Dedifferentiated amniotic fluid mesenchymal stem cell (primary cell): ENCODE measurements around the gene SEC61A2.
"Not testable (repeated sequence)": the region's sequence is repeated elsewhere in the genome, so short reads cannot be mapped to it uniquely, and the experiment has no call there.

ENCODE experiments used
- DNase-seq: peaks from one replicate; pipeline ENCODE4 v3.0.0-alpha.2; 2016; ENCODE audit errors: extremely low spot score

The SEC61A2 gene

DNA sequence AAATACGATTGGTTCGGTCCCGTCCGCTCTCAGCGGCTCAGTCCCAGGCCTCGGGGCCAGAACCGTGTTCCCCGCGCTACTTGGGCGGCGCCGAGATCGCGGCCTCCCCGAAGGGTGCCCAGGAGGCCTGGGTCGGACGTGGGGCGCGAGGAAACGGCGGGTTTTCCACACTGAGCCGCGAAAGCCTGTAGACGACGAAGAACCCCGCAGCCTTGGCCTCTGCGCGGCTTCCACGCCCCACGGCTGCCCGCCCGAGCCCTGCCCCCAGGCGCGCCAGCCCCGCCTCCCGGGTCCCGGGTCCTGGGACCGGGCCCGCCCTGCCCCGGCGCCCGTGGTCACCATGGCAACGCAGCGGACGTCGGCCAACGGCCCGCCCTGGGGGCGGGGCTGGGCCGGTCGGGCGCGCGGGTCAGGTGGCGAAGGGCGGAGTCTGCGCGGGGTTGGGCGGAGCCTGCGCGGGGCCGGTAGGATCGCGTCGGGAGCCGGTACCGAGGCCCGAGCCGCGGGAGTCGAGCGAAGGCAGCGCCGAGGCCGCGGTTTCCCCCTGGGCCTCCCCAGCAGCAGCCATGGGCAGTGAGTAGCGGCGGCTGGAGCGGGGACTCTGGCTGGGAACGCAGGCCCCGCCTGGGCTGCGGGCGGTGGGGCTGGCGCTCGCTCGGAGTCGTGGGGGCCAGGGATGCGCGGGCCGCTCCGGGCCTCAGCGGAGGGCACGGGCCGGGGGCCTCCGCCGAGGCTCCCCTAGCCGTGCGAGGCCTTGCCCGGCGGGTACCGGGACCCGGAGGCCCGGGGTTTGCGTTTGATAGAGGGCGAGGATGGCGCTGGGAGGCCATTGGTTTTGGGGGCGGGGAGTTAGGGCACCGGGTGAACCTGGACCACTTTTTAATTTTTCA lies at the start of gene SEC61A2:
SEC61A2 (plus strand) TSS at position 456 of the 890 bp plus-strand sequence; CDS start at position 567, 111 bp downstream.
- DNase-seq: peak; percentile 89

DNA sequence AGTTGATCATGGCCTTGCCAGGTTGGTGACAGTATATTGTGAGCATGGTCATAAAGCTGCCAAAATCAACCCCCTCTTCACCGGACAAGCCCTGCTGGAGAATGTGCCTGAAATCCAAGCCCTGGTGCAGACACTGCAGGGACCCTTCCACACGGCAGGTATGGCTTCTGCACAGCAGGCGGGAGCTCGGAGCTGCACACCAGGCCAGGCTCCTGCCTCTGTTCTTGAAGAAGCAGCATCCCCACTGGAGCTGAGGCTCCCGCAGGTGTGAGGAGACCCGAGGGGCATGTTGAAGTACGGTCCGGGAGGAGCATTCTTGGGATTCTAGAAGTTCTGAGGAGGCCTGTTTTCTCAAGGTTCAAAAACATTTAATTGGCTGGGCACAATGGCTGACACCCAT lies 48.0 kb upstream of the SEC61A2 start:
- DNase-seq: no peak

GRCh38 chr10:12081879-12082557 lies 47.5 kb upstream of the SEC61A2 start:
- DNase-seq: peak; percentile 22

DNA sequence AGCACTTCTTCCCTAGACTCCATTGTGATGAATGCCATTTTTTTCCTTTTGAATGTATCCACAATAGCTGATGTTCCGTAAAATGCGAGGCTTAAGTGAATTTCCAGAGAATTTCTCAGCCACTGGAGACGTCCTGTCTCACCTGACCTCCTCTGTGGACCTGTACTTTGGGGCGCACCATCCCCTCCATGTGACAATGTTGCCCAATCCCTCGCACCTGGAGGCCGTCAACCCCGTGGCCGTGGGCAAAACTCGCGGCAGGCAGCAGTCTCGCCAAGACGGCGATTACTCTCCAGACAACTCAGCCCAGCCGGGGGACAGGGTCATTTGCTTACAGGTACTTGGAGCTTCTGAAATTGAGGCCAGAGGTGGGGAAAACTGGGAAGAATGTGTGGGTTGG lies 40.6 kb upstream of the SEC61A2 start:
- no peak for DNase-seq

- DNase-seq: no peak
Measured at GRCh38 chr10:12091421-12091820, 38.1 kb upstream of the SEC61A2 start.

GRCh38 chr10:12097361-12097760 lies 32.1 kb upstream of the SEC61A2 start:
- not testable (repeated sequence) for DNase-seq

DNA sequence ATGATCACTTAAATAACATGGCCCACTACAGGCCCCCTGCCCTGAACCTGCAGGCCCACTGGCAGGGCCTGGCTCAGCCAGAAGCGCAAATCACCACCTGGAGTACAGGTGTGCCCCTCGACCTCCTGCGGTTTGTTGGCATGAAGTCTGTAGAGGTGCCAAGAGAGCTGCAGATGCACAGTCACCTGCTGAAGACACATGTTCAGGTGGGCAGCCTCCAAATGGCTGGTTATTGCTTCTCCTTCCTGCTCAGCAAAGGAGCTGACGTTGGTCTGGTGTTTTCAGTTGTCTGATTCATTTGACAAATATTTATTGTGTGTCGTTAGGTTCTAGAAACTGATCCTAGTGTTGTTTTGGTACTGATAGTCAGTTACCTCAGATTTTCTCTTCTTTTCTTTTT lies 31.7 kb upstream of the SEC61A2 start:
- DNase-seq: no peak

GRCh38 chr10:12098966-12099365 lies 30.5 kb upstream of the SEC61A2 start:
- no peak for DNase-seq

GRCh38 chr10:12103802-12104201 lies 25.7 kb upstream of the SEC61A2 start:
- DNase-seq: no peak

- no peak for DNase-seq
Measured at GRCh38 chr10:12107781-12108180, 21.7 kb upstream of the SEC61A2 start.

- no peak for DNase-seq
Measured at GRCh38 chr10:12109286-12109685, 20.2 kb upstream of the SEC61A2 start.

- no peak for DNase-seq
Measured at GRCh38 chr10:12111528-12111927, 17.9 kb upstream of the SEC61A2 start.

DNA sequence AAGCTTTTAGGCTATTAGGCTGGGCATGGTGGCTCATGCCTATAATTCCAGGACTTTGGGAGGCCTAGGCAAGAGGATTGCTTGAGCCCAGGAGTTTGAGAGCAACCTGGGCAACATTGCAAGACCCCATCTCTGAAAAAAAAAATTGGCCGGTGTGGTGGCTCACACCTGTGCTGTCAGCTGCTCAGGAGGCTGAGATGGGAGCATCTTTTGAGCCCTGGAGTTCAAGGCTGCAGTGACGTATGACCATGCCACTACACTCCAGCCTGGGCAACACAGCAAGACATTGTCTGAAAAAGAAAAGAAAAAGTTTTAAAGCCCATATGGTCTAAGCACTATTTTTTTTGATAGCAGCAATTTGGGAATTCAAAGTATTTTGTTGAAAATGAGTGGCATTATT lies 15.8 kb upstream of the SEC61A2 start:
- DNase-seq: no peak

GRCh38 chr10:12121673-12122072 lies 7.8 kb upstream of the SEC61A2 start:
- no peak for DNase-seq

GRCh38 chr10:12130237-12130872 lies 878 bp downstream of the SEC61A2 start:
- DNase-seq: peak; percentile 70

DNA sequence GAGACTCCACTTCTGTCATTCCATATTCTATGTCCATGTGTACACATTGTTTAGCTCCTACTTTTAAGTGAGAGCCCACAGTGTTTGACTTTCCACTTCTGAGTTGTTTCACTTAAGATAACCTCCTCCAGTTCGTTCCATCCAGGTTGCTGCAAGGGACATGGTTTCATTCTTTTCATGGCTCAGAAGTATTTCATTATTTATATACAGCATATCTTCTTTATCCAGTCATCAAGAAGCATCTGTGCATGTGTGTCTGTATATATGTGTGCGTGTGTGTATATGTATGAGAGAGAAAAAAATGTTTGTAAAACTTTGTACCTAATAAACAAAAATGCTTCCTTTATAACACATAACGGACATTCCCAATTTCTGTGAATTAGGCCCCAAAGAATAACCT lies 6.2 kb downstream of the SEC61A2 start:
- no peak for DNase-seq

- no peak for DNase-seq
Measured at GRCh38 chr10:12140038-12140437, 10.6 kb downstream of the SEC61A2 start.

GRCh38 chr10:12144538-12144937 lies 15.1 kb downstream of the SEC61A2 start:
- DNase-seq: no peak

DNA sequence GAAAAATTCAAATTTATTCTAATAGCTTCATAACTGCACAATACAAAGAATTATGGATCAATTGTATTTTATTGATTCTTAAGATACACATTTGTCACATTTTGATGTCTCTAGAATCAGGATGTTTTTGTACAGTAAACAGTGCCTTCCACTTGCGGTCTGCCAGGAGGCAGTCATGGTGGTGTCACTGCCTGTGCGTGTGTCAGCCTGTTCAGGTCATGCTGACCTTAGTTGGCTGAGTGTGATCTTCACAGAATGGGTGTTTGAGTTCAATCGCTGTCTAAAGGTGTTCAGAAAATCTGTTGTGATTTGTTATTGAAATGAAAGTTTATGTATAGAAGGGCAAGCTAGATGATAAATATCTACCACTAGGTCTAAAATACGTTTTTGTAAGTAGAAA lies 20.7 kb downstream of the SEC61A2 start:
- DNase-seq: no peak

GRCh38 chr10:12154516-12154915 lies 25.0 kb downstream of the SEC61A2 start:
- no peak for DNase-seq

GRCh38 chr10:12156367-12157123 lies 27.1 kb downstream of the SEC61A2 start:
- DNase-seq: no peak

- no peak for DNase-seq
Measured at GRCh38 chr10:12158111-12158510, 28.6 kb downstream of the SEC61A2 start.
